ENCODE data around the gene DIAPH2.

- TF ChIP-seq CTCF (IDR thresholded peaks at IDR 0.05) (no peak), EP300 (IDR thresholded peaks at IDR 0.05) (no peak), POLR2A (IDR thresholded peaks at IDR 0.05) (no peak)
Measured at GRCh38 chrX:97065973-97066372, 381.3 kb downstream of the DIAPH2 start.
